Loucy (cell line): ENCODE data around the gene NACA.

Source experiments
- H2AFZ ChIP-seq: fragments of 200-600 bp; sonication (generic); 2 replicates; pipeline ENCODE4 v1.6.0; 2016; ENCODE audit warnings: antibody characterized with exemption, mild to moderate bottlenecking, low read length, moderate library complexity
- H3F3A ChIP-seq: fragments of 200-600 bp; 2 replicates; pipeline ENCODE4 v1.6.0; 2016; ENCODE audit warnings: antibody characterized with exemption, low read depth, mild to moderate bottlenecking
- H3K27me3 ChIP-seq: fragments of 200-600 bp; sonication (generic); 2 replicates; pipeline ENCODE4 v1.6.1; 2014; ENCODE audit warnings: low read length, mild to moderate bottlenecking; ENCODE audit not compliant: insufficient read depth, poor library complexity, severe bottlenecking
- H3K36me3 ChIP-seq: fragments of 200-600 bp; sonication (generic); 2 replicates; pipeline ENCODE4 v1.6.1; 2016; ENCODE audit warnings: low read length; ENCODE audit not compliant: insufficient read depth
- H3K4me1 ChIP-seq: fragments of 200-600 bp; sonication (generic); 2 replicates; pipeline ENCODE4 v1.5.1; 2014; ENCODE audit warnings: low read length, mild to moderate bottlenecking; ENCODE audit not compliant: insufficient read depth, poor library complexity, severe bottlenecking
- H3K4me2 ChIP-seq: fragments of 200-600 bp; sonication (generic); 2 replicates; pipeline ENCODE4 v1.6.0; 2014; ENCODE audit warnings: antibody characterized with exemption, low read length, low read depth, mild to moderate bottlenecking; ENCODE audit not compliant: poor library complexity, severe bottlenecking
- H3K4me3 ChIP-seq: fragments of 200-600 bp; sonication (generic); 2 replicates; pipeline ENCODE4 v1.5.1; 2014; ENCODE audit warnings: low read length, mild to moderate bottlenecking, mixed read lengths; ENCODE audit not compliant: poor library complexity, severe bottlenecking
- H3K79me2 ChIP-seq: fragments of 200-600 bp; sonication (generic); 2 replicates; pipeline ENCODE4 v1.6.1; 2014; ENCODE audit warnings: low read length; ENCODE audit not compliant: insufficient read depth
- H3K9ac ChIP-seq: fragments of 200-600 bp; sonication (generic); 2 replicates; pipeline ENCODE4 v1.6.0; 2014; ENCODE audit warnings: mild to moderate bottlenecking, low read depth, low read length, moderate library complexity; ENCODE audit not compliant: poor library complexity, severe bottlenecking
- H3K9me2 ChIP-seq: fragments of 200-600 bp; sonication (generic); replicated peaks from 2 replicates; pipeline ENCODE4 v1.6.1; 2016; ENCODE audit warnings: low read depth, low read length, mixed read lengths
- H3K9me3 ChIP-seq: fragments of 200-600 bp; sonication (generic); 2 replicates; pipeline ENCODE4 v1.6.1; 2014; ENCODE audit warnings: mild to moderate bottlenecking, antibody characterized with exemption, low read length, low read depth; ENCODE audit not compliant: insufficient read depth
- H4K20me1 ChIP-seq: fragments of 200-600 bp; sonication (generic); 2 replicates; pipeline ENCODE4 v1.6.0; 2014; ENCODE audit warnings: antibody characterized with exemption, low read length, mild to moderate bottlenecking; ENCODE audit not compliant: insufficient read depth, poor library complexity, severe bottlenecking
- EZH2phosphoT487 ChIP-seq: fragments of 200-600 bp; IDR thresholded peaks from 2 replicates; pipeline ENCODE4 v1.6.1; 2018; ENCODE audit warnings: antibody characterized with exemption, mild to moderate bottlenecking, moderate library complexity, borderline replicate concordance
- TF ChIP-seq, protein P1 (sequence below): fragments of 200-600 bp; sonication (generic); conservative IDR thresholded peaks from 2 replicates; pipeline ENCODE4 v1.5.1; 2014; ENCODE audit warnings: mild to moderate bottlenecking, antibody characterized with exemption, low read length

NACA gene

DNA sequence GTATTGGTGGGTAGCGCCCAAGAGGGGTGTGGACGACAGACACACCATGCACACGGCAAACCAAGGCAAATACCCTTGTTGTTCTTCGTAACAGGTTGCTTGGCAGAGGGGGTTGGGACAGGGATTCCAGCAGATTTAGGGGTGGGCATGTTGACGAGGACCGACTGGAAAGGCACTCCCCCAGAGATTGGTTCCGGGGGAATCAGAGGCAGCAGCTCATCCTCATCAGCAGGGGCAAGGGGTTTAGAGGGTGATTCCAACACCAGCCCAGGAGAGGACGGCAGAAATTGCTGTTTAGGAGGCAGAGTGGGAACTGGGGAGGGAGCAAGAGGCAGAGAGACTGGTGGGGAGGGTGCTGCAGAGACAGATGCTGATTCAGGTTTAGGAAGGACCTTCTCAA lies 9.3 kb downstream of the NACA start:
- TF ChIP-seq, protein P1, sequence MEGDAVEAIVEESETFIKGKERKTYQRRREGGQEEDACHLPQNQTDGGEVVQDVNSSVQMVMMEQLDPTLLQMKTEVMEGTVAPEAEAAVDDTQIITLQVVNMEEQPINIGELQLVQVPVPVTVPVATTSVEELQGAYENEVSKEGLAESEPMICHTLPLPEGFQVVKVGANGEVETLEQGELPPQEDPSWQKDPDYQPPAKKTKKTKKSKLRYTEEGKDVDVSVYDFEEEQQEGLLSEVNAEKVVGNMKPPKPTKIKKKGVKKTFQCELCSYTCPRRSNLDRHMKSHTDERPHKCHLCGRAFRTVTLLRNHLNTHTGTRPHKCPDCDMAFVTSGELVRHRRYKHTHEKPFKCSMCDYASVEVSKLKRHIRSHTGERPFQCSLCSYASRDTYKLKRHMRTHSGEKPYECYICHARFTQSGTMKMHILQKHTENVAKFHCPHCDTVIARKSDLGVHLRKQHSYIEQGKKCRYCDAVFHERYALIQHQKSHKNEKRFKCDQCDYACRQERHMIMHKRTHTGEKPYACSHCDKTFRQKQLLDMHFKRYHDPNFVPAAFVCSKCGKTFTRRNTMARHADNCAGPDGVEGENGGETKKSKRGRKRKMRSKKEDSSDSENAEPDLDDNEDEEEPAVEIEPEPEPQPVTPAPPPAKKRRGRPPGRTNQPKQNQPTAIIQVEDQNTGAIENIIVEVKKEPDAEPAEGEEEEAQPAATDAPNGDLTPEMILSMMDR, result no peak
- no peak for TF ChIP-seq EZH2phosphoT487
- Histone ChIP-seq H3K4me3 (no peak overlapping the region), H3K9me2 (no peaks in the 10 kb centered on the region), H3K36me3 (peaks cover 77% of the 10 kb centered on the region), H3F3A (peaks cover 4% of the 10 kb centered on the region), H3K9ac (no peak overlapping the region), H3K4me1 (peaks cover 29% of the 10 kb centered on the region), H2AFZ (no peak overlapping the region), H3K79me2 (peaks cover 65% of the 10 kb centered on the region), H3K9me3 (no peaks in the 10 kb centered on the region), H3K27me3 (no peaks in the 10 kb centered on the region), H4K20me1 (peaks cover 74% of the 10 kb centered on the region), H3K4me2 (peak overlapping the region; percentile 17)

DNA sequence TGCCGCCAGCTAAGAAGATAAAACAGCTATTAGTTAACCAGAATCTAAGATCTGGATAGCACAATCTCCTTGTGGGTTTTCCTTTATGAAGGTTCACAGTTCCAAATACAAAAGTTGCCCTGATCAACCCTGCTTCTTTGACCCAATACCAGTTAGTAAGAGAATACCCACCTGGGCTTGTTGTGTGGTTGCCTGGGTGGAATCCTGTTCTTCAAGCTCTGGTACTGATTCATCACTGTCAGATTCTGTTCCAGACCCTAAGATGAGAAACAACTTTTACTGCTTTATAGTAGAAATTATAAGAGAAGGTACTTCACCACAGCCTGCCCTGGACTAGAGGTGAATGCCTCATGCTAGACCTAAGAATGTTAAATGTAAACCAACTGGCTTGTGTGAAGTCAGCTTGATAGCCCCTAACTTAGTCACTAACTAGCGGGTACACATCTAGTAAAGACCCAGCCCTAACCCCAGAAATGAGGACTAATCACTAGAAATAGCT lies 10.6 kb downstream of the NACA start:
- no peak for TF ChIP-seq EZH2phosphoT487
- TF ChIP-seq, protein P1, result no peak
- Histone ChIP-seq H3K9me3 (no peaks in the 10 kb centered on the region), H3K27me3 (no peaks in the 10 kb centered on the region), H3K4me1 (peaks cover 16% of the 10 kb centered on the region), H3F3A (peaks cover 4% of the 10 kb centered on the region), H3K36me3 (peaks cover 64% of the 10 kb centered on the region), H3K4me3 (no peak overlapping the region), H3K9ac (no peak overlapping the region), H4K20me1 (peaks cover 61% of the 10 kb centered on the region), H3K4me2 (no peak overlapping the region), H2AFZ (no peak overlapping the region), H3K9me2 (no peaks in the 10 kb centered on the region), H3K79me2 (peaks cover 51% of the 10 kb centered on the region)

DNA sequence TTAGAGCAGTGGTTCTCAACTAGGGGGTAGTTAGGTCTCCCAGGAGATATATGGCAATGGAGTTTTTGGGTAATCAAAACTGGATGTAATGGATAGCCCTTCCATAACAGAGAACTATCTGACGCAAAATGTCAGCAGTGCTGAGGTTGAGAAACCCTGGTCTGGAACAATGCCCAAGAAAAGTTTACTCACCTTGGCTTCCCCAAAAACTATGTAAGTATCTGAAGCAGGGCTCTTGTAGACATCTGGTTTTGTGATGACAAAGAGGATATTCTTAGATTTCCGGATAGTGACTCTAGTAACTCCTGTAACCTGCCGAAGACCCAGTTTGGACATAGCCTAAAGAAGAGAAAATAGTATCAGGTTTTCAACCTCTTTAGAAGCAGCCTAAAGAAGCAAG lies 11.8 kb downstream of the NACA start:
- peaks cover 58% of the 10 kb centered on the region for H3K36me3 ChIP-seq
- no peaks in the 10 kb centered on the region for H3K27me3 ChIP-seq
- peaks cover 40% of the 10 kb centered on the region for H3K79me2 ChIP-seq
- H3K4me3 ChIP-seq, result no peak overlapping the region
- no peaks in the 10 kb centered on the region for H3K9me2 ChIP-seq
- H3K9me3 ChIP-seq, result no peaks in the 10 kb centered on the region
- no peak overlapping the region for H2AFZ ChIP-seq
- no peak overlapping the region for H3K9ac ChIP-seq
- peaks cover 7% of the 10 kb centered on the region for H3K4me1 ChIP-seq
- TF ChIP-seq, protein P1, result no peak
- TF ChIP-seq EZH2phosphoT487, result no peak
- peaks cover 49% of the 10 kb centered on the region for H4K20me1 ChIP-seq
- peaks cover 4% of the 10 kb centered on the region for H3F3A ChIP-seq
- H3K4me2 ChIP-seq, result no peak overlapping the region
